WTC11 (cell line): ENCODE data around the gene SERPINE2. TPM values are rescaled to one million over a fixed set of nuclear protein-coding genes. Genes with fewer than 3 reads are reported as not detected.

ENCODE experiments used
- ATAC-seq: fragments of 200-7000 bp; cut with Tn5 transposase; 2 replicates; pipeline ENCODE4 v1.10.0; 2021; ENCODE audit warnings: mild to moderate bottlenecking, moderate library complexity
- CTCF ChIA-PET: fragments of 300-600 bp; sonication (Branson Sonifier 250); formaldehyde crosslinking; loops from one replicate; lab custom pipeline; 2021; ENCODE audit warnings: antibody characterized with exemption; lab: Charles Lee
- POLR2A ChIA-PET: fragments of 350-600 bp; sonication (Branson Sonifier 250); formaldehyde crosslinking; loops from one replicate; lab custom pipeline; 2021; ENCODE audit warnings: antibody characterized with exemption; lab: Charles Lee
- DNase-seq: peaks from one replicate; pipeline ENCODE4 v3.0.0; 2021; ENCODE audit warnings: low spot score
- H3K27ac Mint-ChIP-seq: 2 replicates; pipeline ENCODE4 v1.8.0; 2021; ENCODE audit warnings: mixed read lengths
- H3K27me3 Mint-ChIP-seq: 2 replicates; pipeline ENCODE4 v1.8.0; 2021; ENCODE audit warnings: low read depth, mild to moderate bottlenecking, moderate library complexity, mixed read lengths
- H3K36me3 Mint-ChIP-seq: 2 replicates; pipeline ENCODE4 v1.8.0; 2021; ENCODE audit warnings: mixed read lengths
- H3K4me1 Mint-ChIP-seq: 2 replicates; pipeline ENCODE4 v1.8.0; 2022; ENCODE audit warnings: mixed read lengths
- H3K4me3 Mint-ChIP-seq: 2 replicates; pipeline ENCODE4 v1.8.0; 2021; ENCODE audit warnings: mild to moderate bottlenecking, moderate library complexity, mixed read lengths
- H3K9me3 Mint-ChIP-seq: 2 replicates; pipeline ENCODE4 v1.8.0; 2021; ENCODE audit warnings: mixed read lengths
- ATF6 ChIP-seq: sonication (generic); formaldehyde crosslinking; IDR thresholded peaks from 2 replicates; pipeline ENCODE4 v1.8.1; 2023; ENCODE audit warnings: mild to moderate bottlenecking, missing genetic modification reagents
- CTCF ChIP-seq: fragments of 200-600 bp; IDR thresholded peaks from 2 replicates; pipeline ENCODE4 v1.8.0; 2022; ENCODE audit warnings: antibody characterized with exemption
- ETV6 ChIP-seq: sonication (generic); formaldehyde crosslinking; IDR thresholded peaks from 2 replicates; pipeline ENCODE4 v1.8.1; 2022; ENCODE audit warnings: mild to moderate bottlenecking, missing genetic modification reagents
- GABPB1 ChIP-seq: sonication (generic); formaldehyde crosslinking; IDR thresholded peaks from 2 replicates; pipeline ENCODE4 v1.8.1; 2023; ENCODE audit warnings: mild to moderate bottlenecking, missing genetic modification reagents
- NR2C2 ChIP-seq: sonication (generic); formaldehyde crosslinking; IDR thresholded peaks from 2 replicates; pipeline ENCODE4 v1.8.0; 2022; ENCODE audit warnings: mild to moderate bottlenecking, missing genetic modification reagents
- NR3C1 ChIP-seq: sonication (generic); formaldehyde crosslinking; conservative IDR thresholded peaks from 2 replicates; pipeline ENCODE4 v1.8.1; 2023; ENCODE audit warnings: low read depth, mild to moderate bottlenecking, missing genetic modification reagents
- PREB ChIP-seq: sonication (generic); formaldehyde crosslinking; IDR thresholded peaks from 2 replicates; pipeline ENCODE4 v1.8.1; 2022; ENCODE audit warnings: mild to moderate bottlenecking, missing genetic modification reagents, moderate library complexity, borderline replicate concordance
- RELA ChIP-seq: sonication (generic); formaldehyde crosslinking; IDR thresholded peaks from 2 replicates; pipeline ENCODE4 v1.8.1; 2022; ENCODE audit warnings: missing genetic modification reagents, mild to moderate bottlenecking, borderline replicate concordance
- SP1 ChIP-seq: sonication (generic); formaldehyde crosslinking; conservative IDR thresholded peaks from 2 replicates; pipeline ENCODE4 v1.8.1; 2022; ENCODE audit warnings: missing genetic modification reagents
- USF2 ChIP-seq: sonication (generic); formaldehyde crosslinking; IDR thresholded peaks from 2 replicates; pipeline ENCODE4 v1.8.1; 2023; ENCODE audit warnings: mild to moderate bottlenecking, missing genetic modification reagents, moderate library complexity
- ZBTB43 ChIP-seq: sonication (generic); formaldehyde crosslinking; IDR thresholded peaks from 2 replicates; pipeline ENCODE4 v1.8.1; 2023; ENCODE audit warnings: mild to moderate bottlenecking, missing genetic modification reagents
- ZNF281 ChIP-seq: sonication (generic); formaldehyde crosslinking; IDR thresholded peaks from 2 replicates; pipeline ENCODE4 v1.8.0; 2023; ENCODE audit warnings: mild to moderate bottlenecking, missing genetic modification reagents
- ZNF396 ChIP-seq: fragments of 250-450 bp; sonication (Bioruptor Pico); IDR thresholded peaks from 2 replicates; pipeline ENCODE4 v1.8.0; 2021; ENCODE audit warnings: mild to moderate bottlenecking, moderate library complexity, borderline replicate concordance
- ZNF425 ChIP-seq: fragments of 250-450 bp; sonication (Bioruptor Pico); conservative IDR thresholded peaks from 2 replicates; pipeline ENCODE4 v1.9.0; 2021; ENCODE audit warnings: mild to moderate bottlenecking
- ZNF532 ChIP-seq: fragments of 250-450 bp; sonication (Bioruptor Pico); IDR thresholded peaks from 2 replicates; pipeline ENCODE4 v1.9.0; 2021; ENCODE audit warnings: mild to moderate bottlenecking, borderline replicate concordance
- total RNA-seq: library from RNA; stranded (reverse); gene quantifications from 3 replicates; pipeline ENCODE4 v1.2.3, GENCODE V29; 2021

The SERPINE2 gene
- total RNA-seq, 1 experiment from 2014 or later: 60.4 TPM

GRCh38 chr2:224022486-224022885 is 16.6 kb downstream of the SERPINE2 start (continued):
- TF ChIP-seq ATF6 (CRISPR knock-in tag): no peak
- TF ChIP-seq ETV6 (CRISPR knock-in tag): no peak
- no peak for TF ChIP-seq ZNF425 (CRISPR knock-in tag)
- no peak for TF ChIP-seq CTCF
- TF ChIP-seq RELA (CRISPR knock-in tag): no peak
- TF ChIP-seq NR2C2 (CRISPR knock-in tag): no peak
- TF ChIP-seq ZNF532 (CRISPR knock-in tag): no peak

GRCh38 chr2:224020523-224020922 is 18.6 kb downstream of the SERPINE2 start:
- CTCF ChIA-PET: interaction anchor here (1.0 kb wide), 1 partner anchor 27 kb away, joined by 3 read pairs; no protein-coding TSS in a partner anchor
- ATAC-seq: no peak
- H3K9me3 Mint-ChIP-seq: peaks cover 14% of the 10 kb centered on the region
- POLR2A ChIA-PET: no interaction called here
- H3K27me3 Mint-ChIP-seq: no peaks in the 10 kb centered on the region; the same call in 1 of the 2 replicates
- H3K36me3 Mint-ChIP-seq: peaks cover 9% of the 10 kb centered on the region
- DNase-seq: no peak
- no peak overlapping the region for H3K27ac Mint-ChIP-seq
- peaks cover 30% of the 10 kb centered on the region for H3K4me1 Mint-ChIP-seq
- H3K4me3 Mint-ChIP-seq: no peak overlapping the region
- TF ChIP-seq GABPB1 (CRISPR knock-in tag) (no peak), USF2 (no peak), ZNF281 (CRISPR knock-in tag) (no peak), ZNF396 (CRISPR knock-in tag) (no peak), ATF6 (CRISPR knock-in tag) (no peak), PREB (CRISPR knock-in tag) (no peak), SP1 (CRISPR knock-in tag) (no peak), NR3C1 (CRISPR knock-in tag) (no peak), ZBTB43 (CRISPR knock-in tag) (no peak)
